Activated naive CD8-positive, alpha-beta T cell treated with anti-CD3 and anti-CD28 coated beads, Interleukin-2, amount 10 ng/mL, durations not matched to agents 7 days and 5 days (primary cell): ENCODE data around the gene TNFSF8. TPM values are rescaled to one million over a fixed set of nuclear protein-coding genes. Genes with fewer than 3 reads are reported as not detected.

Source experiments
- ATAC-seq: fragments of 150-1000 bp; cut with Tn5 transposase; one replicate; pipeline ENCODE4 v1.10.0; 2021; ENCODE audit warnings: low read depth, moderate library complexity
- POLR2A ChIA-PET: fragments of 350-600 bp; sonication (Branson Sonifier 250); formaldehyde crosslinking; loops from one replicate; lab custom pipeline; 2021; ENCODE audit warnings: antibody characterized with exemption; lab: Charles Lee
- DNase-seq: peaks from one replicate; pipeline ENCODE4 v3.0.0; 2021
- H3K27ac Mint-ChIP-seq: one replicate; pipeline ENCODE4 v1.8.0; 2022; ENCODE audit warnings: mild to moderate bottlenecking, mixed read lengths
- H3K27me3 Mint-ChIP-seq: one replicate; pipeline ENCODE4 v1.8.0; 2022; ENCODE audit warnings: mild to moderate bottlenecking, moderate library complexity, mixed read lengths
- H3K36me3 Mint-ChIP-seq: one replicate; pipeline ENCODE4 v1.8.0; 2021; ENCODE audit warnings: mild to moderate bottlenecking, mixed read lengths
- H3K4me1 Mint-ChIP-seq: one replicate; pipeline ENCODE4 v1.8.0; 2021; ENCODE audit warnings: mixed read lengths
- H3K4me3 Mint-ChIP-seq: one replicate; pipeline ENCODE4 v1.8.0; 2022; ENCODE audit warnings: mild to moderate bottlenecking, moderate library complexity, mixed read lengths
- H3K9me3 Mint-ChIP-seq: one replicate; pipeline ENCODE4 v1.8.0; 2021; ENCODE audit warnings: mixed read lengths
- total RNA-seq, 2 experiments: library from RNA; stranded (reverse); gene quantifications; one replicate each; pipeline ENCODE4 v1.2.3, GENCODE V29; 2021

The TNFSF8 gene
- total RNA-seq, 2 experiments from 2014 or later, result 54.2 to 56.4 TPM

DNA sequence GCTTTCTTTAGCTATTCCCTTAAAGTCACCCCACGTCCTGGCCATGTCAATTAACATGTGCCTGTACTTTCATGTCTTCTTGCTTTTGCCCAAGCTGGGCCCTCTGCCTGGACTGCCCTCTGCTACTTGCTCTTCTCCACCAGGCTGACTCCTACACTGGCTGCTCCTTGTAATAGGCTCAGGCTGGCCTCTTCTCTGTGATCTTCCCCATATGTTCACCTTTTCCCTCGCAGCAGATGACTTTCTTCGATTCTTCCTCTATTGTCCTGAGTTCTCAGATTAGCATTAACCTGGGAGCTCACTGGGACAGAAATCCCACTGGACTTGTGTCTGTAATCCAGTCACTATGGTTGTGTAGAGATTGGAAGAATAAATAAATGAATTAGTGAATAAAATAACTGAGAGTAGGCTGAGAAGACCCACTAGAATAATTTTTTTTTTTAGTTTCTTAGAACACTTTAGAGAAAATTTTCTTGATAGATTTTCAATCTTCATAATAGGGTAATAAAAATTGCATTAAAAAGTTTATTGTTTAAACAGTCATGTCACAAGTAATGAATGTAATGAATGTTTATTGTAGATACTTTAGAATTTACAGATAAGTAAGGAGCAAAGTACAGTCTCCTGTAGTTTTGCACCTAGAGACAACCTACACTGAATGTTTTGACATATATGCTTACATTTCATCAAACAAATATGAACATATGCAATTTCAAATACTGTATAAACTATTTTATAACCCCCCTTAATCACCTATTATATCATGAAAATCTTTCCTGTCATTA is 77.1 kb downstream of the TNFSF8 start:
- DNase-seq (no peak), ATAC-seq (no peak)
- Mint-ChIP-seq H3K27ac (no peak overlapping the region), H3K27me3 (no peaks in the 10 kb centered on the region), H3K36me3 (peaks cover 13% of the 10 kb centered on the region), H3K4me1 (peaks cover 8% of the 10 kb centered on the region), H3K4me3 (no peak overlapping the region), H3K9me3 (peaks cover 10% of the 10 kb centered on the region)
- POLR2A ChIA-PET, result no interaction called here

DNA sequence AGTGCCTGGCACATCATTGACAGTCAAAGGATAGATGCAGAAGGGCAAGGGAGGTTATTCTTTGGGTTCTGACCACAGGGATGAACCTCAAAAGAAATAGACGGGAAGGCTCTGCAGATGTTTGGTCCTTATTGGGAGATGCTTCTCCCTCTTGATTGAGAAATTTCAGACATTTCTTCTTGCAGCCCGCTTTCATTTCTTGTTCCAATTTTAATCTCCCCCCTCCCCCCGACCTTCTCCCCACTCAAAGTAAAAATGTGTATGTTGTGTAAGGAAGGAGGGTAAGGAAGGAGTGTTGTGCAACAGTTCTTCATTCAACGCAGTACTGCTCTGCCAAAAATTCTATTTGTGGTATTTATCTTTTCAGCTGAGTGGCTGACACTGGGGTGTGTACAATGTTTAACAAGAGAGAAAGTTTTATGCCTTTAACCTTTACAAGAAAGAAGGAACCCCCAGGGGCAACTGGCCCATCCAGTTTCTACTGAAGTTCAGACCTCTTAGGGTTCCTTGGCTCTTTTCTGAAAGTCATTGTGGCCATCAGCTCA is 78.3 kb downstream of the TNFSF8 start:
- H3K27ac Mint-ChIP-seq, result no peak overlapping the region
- POLR2A ChIA-PET, result no interaction called here
- H3K4me3 Mint-ChIP-seq, result no peak overlapping the region
- H3K27me3 Mint-ChIP-seq, result no peaks in the 10 kb centered on the region
- peaks cover 10% of the 10 kb centered on the region for H3K4me1 Mint-ChIP-seq
- peaks cover 10% of the 10 kb centered on the region for H3K36me3 Mint-ChIP-seq
- ATAC-seq, result no peak
- H3K9me3 Mint-ChIP-seq, result peaks cover 10% of the 10 kb centered on the region
- DNase-seq, result no peak

DNA sequence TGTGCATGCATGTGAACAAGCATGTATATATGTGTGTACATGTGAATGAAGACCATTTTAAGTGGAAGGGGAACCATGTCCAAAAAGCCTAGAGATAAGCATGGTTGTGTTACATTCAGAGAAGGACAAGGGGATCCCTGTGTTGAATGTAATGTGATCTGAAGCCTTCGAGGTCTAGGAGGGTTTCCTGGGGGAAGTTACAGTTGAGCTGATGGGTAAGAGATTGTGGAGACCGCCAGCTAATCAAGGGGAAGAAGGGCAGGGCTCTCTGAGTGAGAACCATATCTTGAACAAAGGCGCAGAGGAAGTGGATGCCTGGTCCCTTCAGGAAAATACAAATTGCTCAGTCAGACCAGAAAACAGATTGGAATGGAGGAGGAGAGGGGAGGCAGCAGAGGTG is 79.1 kb downstream of the TNFSF8 start:
- Mint-ChIP-seq H3K36me3 (peaks cover 7% of the 10 kb centered on the region), H3K27me3 (no peaks in the 10 kb centered on the region), H3K4me3 (no peak overlapping the region), H3K27ac (peak overlapping the region; percentile 8), H3K9me3 (peaks cover 8% of the 10 kb centered on the region), H3K4me1 (peaks cover 10% of the 10 kb centered on the region)
- ATAC-seq, result no peak
- DNase-seq, result no peak
- POLR2A ChIA-PET, result no interaction called here

Other genes with a start within 250 kb of the TNFSF8 start
- not detected for gene TEX48, start 248.4 kb downstream of the TNFSF8 start, total RNA-seq
- gene TNFSF15, start 124.6 kb downstream of the TNFSF8 start, total RNA-seq, result 1 to 10 TPM; 1.0 to 1.2 TPM
- under 1 TPM in 1 of 2 experiments, not detected in 1; 0.03 TPM for gene TNC, start 187.6 kb upstream of the TNFSF8 start, total RNA-seq